HL-60 (cell line): Measurements from ENCODE around the gene DNTTIP2.

Experiments
- GABPA ChIP-seq: IDR thresholded peaks from 2 replicates; pipeline ENCODE4 v1.6.1; 2012; ENCODE audit warnings: low read depth
- POLR2AphosphoS5 ChIP-seq: IDR thresholded peaks from 2 replicates; pipeline ENCODE4 v1.6.1; 2012; ENCODE audit warnings: low read depth
- TF ChIP-seq, protein P1 (sequence below): IDR thresholded peaks from one replicate; pipeline ENCODE4 v1.5.1; 2011; ENCODE audit warnings: low read length, control low read depth, inconsistent platforms; ENCODE audit not compliant: insufficient read depth
- TF ChIP-seq, protein P2 (sequence below): IDR thresholded peaks from 2 replicates; pipeline ENCODE4 v1.6.1; 2012; ENCODE audit warnings: low read depth; ENCODE audit not compliant: insufficient replicate concordance

GRCh38 chr1:93840956-93841482 lies 38.0 kb downstream of the DNTTIP2 start:
- TF ChIP-seq, protein P1, sequence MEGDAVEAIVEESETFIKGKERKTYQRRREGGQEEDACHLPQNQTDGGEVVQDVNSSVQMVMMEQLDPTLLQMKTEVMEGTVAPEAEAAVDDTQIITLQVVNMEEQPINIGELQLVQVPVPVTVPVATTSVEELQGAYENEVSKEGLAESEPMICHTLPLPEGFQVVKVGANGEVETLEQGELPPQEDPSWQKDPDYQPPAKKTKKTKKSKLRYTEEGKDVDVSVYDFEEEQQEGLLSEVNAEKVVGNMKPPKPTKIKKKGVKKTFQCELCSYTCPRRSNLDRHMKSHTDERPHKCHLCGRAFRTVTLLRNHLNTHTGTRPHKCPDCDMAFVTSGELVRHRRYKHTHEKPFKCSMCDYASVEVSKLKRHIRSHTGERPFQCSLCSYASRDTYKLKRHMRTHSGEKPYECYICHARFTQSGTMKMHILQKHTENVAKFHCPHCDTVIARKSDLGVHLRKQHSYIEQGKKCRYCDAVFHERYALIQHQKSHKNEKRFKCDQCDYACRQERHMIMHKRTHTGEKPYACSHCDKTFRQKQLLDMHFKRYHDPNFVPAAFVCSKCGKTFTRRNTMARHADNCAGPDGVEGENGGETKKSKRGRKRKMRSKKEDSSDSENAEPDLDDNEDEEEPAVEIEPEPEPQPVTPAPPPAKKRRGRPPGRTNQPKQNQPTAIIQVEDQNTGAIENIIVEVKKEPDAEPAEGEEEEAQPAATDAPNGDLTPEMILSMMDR, result no peak
- TF ChIP-seq POLR2AphosphoS5 (no peak), GABPA (no peak)
- TF ChIP-seq, protein P2, sequence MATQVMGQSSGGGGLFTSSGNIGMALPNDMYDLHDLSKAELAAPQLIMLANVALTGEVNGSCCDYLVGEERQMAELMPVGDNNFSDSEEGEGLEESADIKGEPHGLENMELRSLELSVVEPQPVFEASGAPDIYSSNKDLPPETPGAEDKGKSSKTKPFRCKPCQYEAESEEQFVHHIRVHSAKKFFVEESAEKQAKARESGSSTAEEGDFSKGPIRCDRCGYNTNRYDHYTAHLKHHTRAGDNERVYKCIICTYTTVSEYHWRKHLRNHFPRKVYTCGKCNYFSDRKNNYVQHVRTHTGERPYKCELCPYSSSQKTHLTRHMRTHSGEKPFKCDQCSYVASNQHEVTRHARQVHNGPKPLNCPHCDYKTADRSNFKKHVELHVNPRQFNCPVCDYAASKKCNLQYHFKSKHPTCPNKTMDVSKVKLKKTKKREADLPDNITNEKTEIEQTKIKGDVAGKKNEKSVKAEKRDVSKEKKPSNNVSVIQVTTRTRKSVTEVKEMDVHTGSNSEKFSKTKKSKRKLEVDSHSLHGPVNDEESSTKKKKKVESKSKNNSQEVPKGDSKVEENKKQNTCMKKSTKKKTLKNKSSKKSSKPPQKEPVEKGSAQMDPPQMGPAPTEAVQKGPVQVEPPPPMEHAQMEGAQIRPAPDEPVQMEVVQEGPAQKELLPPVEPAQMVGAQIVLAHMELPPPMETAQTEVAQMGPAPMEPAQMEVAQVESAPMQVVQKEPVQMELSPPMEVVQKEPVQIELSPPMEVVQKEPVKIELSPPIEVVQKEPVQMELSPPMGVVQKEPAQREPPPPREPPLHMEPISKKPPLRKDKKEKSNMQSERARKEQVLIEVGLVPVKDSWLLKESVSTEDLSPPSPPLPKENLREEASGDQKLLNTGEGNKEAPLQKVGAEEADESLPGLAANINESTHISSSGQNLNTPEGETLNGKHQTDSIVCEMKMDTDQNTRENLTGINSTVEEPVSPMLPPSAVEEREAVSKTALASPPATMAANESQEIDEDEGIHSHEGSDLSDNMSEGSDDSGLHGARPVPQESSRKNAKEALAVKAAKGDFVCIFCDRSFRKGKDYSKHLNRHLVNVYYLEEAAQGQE, result no peak
